IMR-90 (cell line): Measurements from ENCODE around the gene FIBCD1. TPM values are rescaled to one million over a fixed set of nuclear protein-coding genes. Genes with fewer than 3 reads are reported as not detected.

Source experiments
- ATAC-seq: fragments of 200-7000 bp; cut with Tn5 transposase; 2 replicates; pipeline ENCODE4 v1.9.1; 2020; ENCODE audit warnings: low read depth, mild to moderate bottlenecking, moderate library complexity
- BruUV-seq: library from RNA; stranded (reverse); fragments of 400-500 nt; replicated peaks from 2 replicates; lab custom pipeline; 2021; lab: Mats Ljungman, UMichigan
- CTCF ChIA-PET: fragments of 300-600 bp; formaldehyde crosslinking; extraction: SDS; loops from one replicate; lab custom pipeline; 2021; ENCODE audit warnings: antibody characterized with exemption; lab: Yijun Ruan, JAX
- POLR2A ChIA-PET: fragments of 300-600 bp; sonication (Branson Sonifier 250); formaldehyde crosslinking; loops from one replicate; lab custom pipeline; 2022; ENCODE audit warnings: antibody characterized with exemption; ENCODE audit not compliant: unreplicated experiment; lab: Charles Lee
- DNase-seq: peaks from one replicate; pipeline ENCODE4 v3.0.0; 2013
- H2AFZ ChIP-seq: replicated peaks from 2 replicates; pipeline ENCODE3; 2013; ENCODE audit warnings: low read length, mild to moderate bottlenecking; ENCODE audit not compliant: poor library complexity
- H2AK5ac ChIP-seq: 2 replicates; pipeline ENCODE4 v1.6.1; 2013; ENCODE audit warnings: low read depth, low read length, inconsistent platforms
- H2AK9ac ChIP-seq: replicated peaks from 2 replicates; pipeline ENCODE3; 2013; ENCODE audit warnings: mild to moderate bottlenecking, low read depth, low read length, moderate library complexity; ENCODE audit not compliant: poor library complexity
- H2BK120ac ChIP-seq: 2 replicates; pipeline ENCODE4 v1.6.1; 2013; ENCODE audit warnings: low read depth, low read length, inconsistent platforms
- H2BK15ac ChIP-seq: 3 replicates; pipeline ENCODE4 v1.6.1; 2013; ENCODE audit warnings: low read depth, low read length, inconsistent platforms
- H2BK20ac ChIP-seq: 2 replicates; pipeline ENCODE4 v1.6.1; 2013; ENCODE audit warnings: low read depth, mild to moderate bottlenecking, inconsistent platforms, low read length, moderate library complexity
- H2BK5ac ChIP-seq: 2 replicates; pipeline ENCODE4 v1.6.1; 2013; ENCODE audit warnings: mild to moderate bottlenecking, low read depth, low read length, inconsistent platforms; ENCODE audit not compliant: poor library complexity, severe bottlenecking
- H3K14ac ChIP-seq: replicated peaks from 2 replicates; pipeline ENCODE4 v1.6.1; 2013; ENCODE audit warnings: low read depth, low read length, inconsistent platforms
- H3K18ac ChIP-seq: 2 replicates; pipeline ENCODE4 v1.6.1; 2013; ENCODE audit warnings: low read depth, low read length, control low read depth
- H3K23ac ChIP-seq: 2 replicates; pipeline ENCODE4 v1.6.1; 2013; ENCODE audit warnings: low read depth, low read length, inconsistent platforms
- H3K27ac ChIP-seq: 2 replicates; pipeline ENCODE4 v1.5.1; 2013; ENCODE audit warnings: mild to moderate bottlenecking, control low read depth, low read length; ENCODE audit not compliant: insufficient read depth
- H3K27me3 ChIP-seq: 2 replicates; pipeline ENCODE4 v1.6.1; 2013; ENCODE audit warnings: low read length; ENCODE audit not compliant: control insufficient read depth, insufficient read depth
- H3K36me3 ChIP-seq: 2 replicates; pipeline ENCODE4 v1.6.1; 2013; ENCODE audit warnings: low read length, mixed read lengths; ENCODE audit not compliant: control insufficient read depth, insufficient read depth
- H3K4ac ChIP-seq: 2 replicates; pipeline ENCODE4 v1.6.1; 2013; ENCODE audit warnings: low read depth, low read length, inconsistent platforms
- H3K4me1 ChIP-seq: 2 replicates; pipeline ENCODE4 v1.6.1; 2013; ENCODE audit warnings: low read length, mixed read lengths; ENCODE audit not compliant: control insufficient read depth, insufficient read depth
- H3K4me2 ChIP-seq: 2 replicates; pipeline ENCODE4 v1.6.1; 2013; ENCODE audit warnings: low read depth, mild to moderate bottlenecking, control low read depth, low read length, moderate library complexity
- H3K4me3 ChIP-seq: 2 replicates; pipeline ENCODE4 v1.5.1; 2013; ENCODE audit warnings: low read depth, mild to moderate bottlenecking, control low read depth, low read length, moderate library complexity; ENCODE audit not compliant: insufficient read depth
- H3K56ac ChIP-seq: 2 replicates; pipeline ENCODE4 v1.6.1; 2013; ENCODE audit warnings: low read length, inconsistent platforms; ENCODE audit not compliant: insufficient read depth; ENCODE audit errors: extremely low read depth
- H3K79me1 ChIP-seq, 2 experiments: 2 replicates each; pipeline ENCODE4 v1.6.1; 2013; ENCODE audit warnings: low read length in 2 of 2, inconsistent platforms in 1 of 2, low read depth in 1 of 2
- H3K9ac ChIP-seq: 2 replicates; pipeline ENCODE4 v1.6.1; 2013; ENCODE audit warnings: low read depth, low read length, control low read depth
- H3K9me1 ChIP-seq: 2 replicates; pipeline ENCODE4 v1.6.1; 2013; ENCODE audit warnings: low read length, inconsistent platforms; ENCODE audit not compliant: insufficient read depth
- H3K9me3 ChIP-seq: 2 replicates; pipeline ENCODE4 v1.6.1; 2013; ENCODE audit warnings: low read length; ENCODE audit not compliant: control insufficient read depth, insufficient read depth
- H4K20me1 ChIP-seq: 2 replicates; pipeline ENCODE4 v1.6.1; 2013; ENCODE audit warnings: low read length, inconsistent platforms; ENCODE audit not compliant: insufficient read depth
- H4K5ac ChIP-seq: 2 replicates; pipeline ENCODE4 v1.6.1; 2013; ENCODE audit warnings: mild to moderate bottlenecking, low read depth, low read length, control low read depth
- H4K8ac ChIP-seq, 2 experiments: 2 replicates each; pipeline ENCODE4 v1.6.1; 2013; ENCODE audit warnings: low read depth in 2 of 2, low read length in 2 of 2, control low read depth in 1 of 2, inconsistent platforms in 1 of 2
- H4K91ac ChIP-seq: 2 replicates; pipeline ENCODE4 v1.6.1; 2013; ENCODE audit warnings: low read depth, low read length, inconsistent platforms; ENCODE audit not compliant: insufficient read depth
- BHLHE40 ChIP-seq: fragments of 150-350 bp; IDR thresholded peaks from 2 replicates; pipeline ENCODE4 v1.6.1; 2016; ENCODE audit warnings: mild to moderate bottlenecking, low read depth, low read length
- CHD1 ChIP-seq: IDR thresholded peaks from 2 replicates; pipeline ENCODE4 v1.6.1; 2012; ENCODE audit warnings: low read depth, low read length, improper control_type of control experiment
- MAZ ChIP-seq: IDR thresholded peaks from 2 replicates; pipeline ENCODE4 v1.6.1; 2012; ENCODE audit warnings: low read depth, mild to moderate bottlenecking, low read length, improper control_type of control experiment, moderate library complexity, borderline replicate concordance
- MXI1 ChIP-seq: IDR thresholded peaks from 2 replicates; pipeline ENCODE4 v1.6.1; 2012; ENCODE audit warnings: low read depth, mild to moderate bottlenecking, low read length, moderate library complexity, borderline replicate concordance
- RAD21 ChIP-seq: IDR thresholded peaks from 2 replicates; pipeline ENCODE4 v1.6.1; 2012; ENCODE audit warnings: low read length, improper control_type of control experiment
- WGBS, 2 experiments: methylation state at CpG; one replicate each; pipeline versions ENCODE4 v1.1.5 to v1.1.7; 2013; ENCODE audit warnings: missing lambda C conversion rate in 2 of 2; ENCODE audit not compliant: insufficient read length in 1 of 2; ENCODE audit errors: extremely low coverage in 2 of 2; 5-methylcytosine and 5-hydroxymethylcytosine counted together
- dilution Hi-C: fragments of 300-500 bp; cut with HindIII; formaldehyde crosslinking; loops from one replicate; pipeline ENCODE4 v1.14.3; 2018; ENCODE audit warnings: low sequenced_read_pairs; ENCODE audit not compliant: unreplicated experiment
- in situ Hi-C: fragments of 300-500 bp; cut with MboI; formaldehyde crosslinking; loops from 3 replicates; pipeline ENCODE4 v1.14.3; 2019; ENCODE audit warnings: low sequenced_read_pairs, inconsistent platforms, mixed read lengths
- intact Hi-C: fragments of 100-400 bp; cut with micrococcal nuclease; formaldehyde crosslinking; loops from 2 replicates; pipeline ENCODE4 v1.10.0; 2022
- polyA plus RNA-seq, 3 experiments: library from polyadenylated mRNA; depleted of rRNA; stranded (reverse); fragments of >200 nt; gene quantifications; 2 replicates each; pipeline ENCODE4 v1.2.3, GENCODE V29; 2012; ENCODE audit warnings: low replicate concordance in 1 of 3
- total RNA-seq: library from RNA; depleted of rRNA; stranded (reverse); fragments of >200 nt; gene quantifications from 2 replicates; pipeline ENCODE4 v1.2.3, GENCODE V29; 2012

The FIBCD1 gene
- total and polyA plus RNA-seq, 2 of the 4 experiments (the other 2 are of a cell fraction), result 1.1 to 10.1 TPM

GRCh38 chr9:130942084-130942483 lies 3.0 kb upstream of the FIBCD1 start:
- Histone ChIP-seq H2AFZ (no peak overlapping the region), H2AK9ac (peak overlapping the region; percentile 20), H4K5ac (no peak overlapping the region), H3K36me3 (no peaks in the 10 kb centered on the region), H3K4me2 (no peak overlapping the region), H3K4me1 (peaks cover 3% of the 10 kb centered on the region; the same call in 1 of the 2 replicates), H3K79me1 (0 out of 4 replicates have a peak, but pooled peaks cover 0 to 3% of the 10 kb centered on the region in 2 experiments), H4K20me1 (peaks cover 6% of the 10 kb centered on the region; the same call in 1 of the 2 replicates), H2BK20ac (no peak overlapping the region), H3K9me1 (peaks cover 2% of the 10 kb centered on the region; the same call in 1 of the 2 replicates), H3K9me3 (no peaks in the 10 kb centered on the region), H3K27me3 (peaks cover 51% of the 10 kb centered on the region), H3K9ac (no peak overlapping the region), H3K14ac (no peak overlapping the region), H2BK120ac (no peak overlapping the region), H3K18ac (no peak overlapping the region), H3K4ac (no peak overlapping the region), H3K4me3 (no peak overlapping the region), H2BK5ac (no peak overlapping the region), H3K56ac (no peak overlapping the region), H4K91ac (no peak overlapping the region), H3K23ac (no peak overlapping the region), H3K27ac (no peak overlapping the region), H4K8ac (no peak overlapping the region), H2BK15ac (no peak overlapping the region), H2AK5ac (no peak overlapping the region)
- ATAC-seq, result no peak
- in situ Hi-C loops (no loop called here), intact Hi-C loops (no loop called here), dilution Hi-C loops (no loop called here)
- 80% methylated on average over 1 of the region's 6 CpGs; no CpG with 5 or more reads in 1 of the 2 experiments for WGBS, 2 experiments
- POLR2A ChIA-PET, result no interaction called here
- BruUV-seq, result no TSS peak
- DNase-seq, result no peak
- CTCF ChIA-PET, result interaction anchor here (0.5 kb wide), 1 partner anchor 236 kb away, joined by 4 read pairs; no protein-coding TSS in a partner anchor
- TF ChIP-seq MAZ (no peak), BHLHE40 (no peak), MXI1 (no peak), CHD1 (no peak), RAD21 (no peak)
